ENCODE data around the gene BMP2K. TPM values are rescaled to one million over a fixed set of nuclear protein-coding genes. Genes with fewer than 3 reads are reported as not detected.

The BMP2K gene
- 17.5 and 17.9 TPM in 2 replicates for total RNA-seq

GRCh38 chr4:78776079-78776728 lies at the start of gene BMP2K:
Gene BMP2K (plus strand): TSS chr4:78776350. CDS start chr4:78776544, 194 bp downstream.

GRCh38 chr4:78938868-78939666 lies 162.9 kb downstream of the BMP2K start, which contains the start of gene PAQR3:
Gene PAQR3 (minus strand): TSS chr4:78939438. CDS start chr4:78939224, 214 bp downstream.

Other genes starting within 250 kb of the BMP2K start
- gene ANXA3, start 224.6 kb upstream of the BMP2K start, total RNA-seq: 20.8 and 26.4 TPM in 2 replicates
- gene PAQR3, start 163.1 kb downstream of the BMP2K start, total RNA-seq: 13.8 and 20.7 TPM in 2 replicates